ENCODE results near the gene TNIK. TPM values are rescaled to one million over a fixed set of nuclear protein-coding genes. Genes with fewer than 3 reads are reported as not detected.

Gene TNIK
- total and polyA plus RNA-seq, 2 of the 4 experiments (the other 2 are of a cell fraction): 3.4 to 6.3 TPM

- Histone ChIP-seq H3K27me3 (ENCODE audit: control insufficient read depth, insufficient read depth, low read length) (no peaks in the 10 kb centered on the region; the same call in 1 of the 2 replicates), H3K14ac (replicated peaks; ENCODE audit: low read depth, low read length) (no peak overlapping the region), H3K4me3 (ENCODE audit: insufficient read depth, low read depth, low read length) (no peak overlapping the region), H3K23ac (ENCODE audit: low read depth, low read length) (no peak overlapping the region), H4K8ac (ENCODE audit: low read depth in 2 of 2, low read length in 2 of 2) (no peak overlapping the region), H3K56ac (ENCODE audit: extremely low read depth, insufficient read depth, low read length) (no peak overlapping the region), H2AFZ (replicated peaks; ENCODE audit: low read length, poor library complexity) (no peak overlapping the region), H3K4me2 (ENCODE audit: low read depth, low read length) (no peak overlapping the region), H2BK120ac (ENCODE audit: low read depth, low read length) (no peak overlapping the region), H2BK15ac (ENCODE audit: low read depth, low read length) (no peak overlapping the region), H3K36me3 (ENCODE audit: control insufficient read depth, insufficient read depth, low read length) (no peaks in the 10 kb centered on the region), H2AK9ac (replicated peaks; ENCODE audit: low read depth, low read length, poor library complexity) (no peak overlapping the region), H3K27ac (ENCODE audit: insufficient read depth, low read length) (no peak overlapping the region), H3K9me3 (ENCODE audit: control insufficient read depth, insufficient read depth, low read length) (no peaks in the 10 kb centered on the region), H4K20me1 (ENCODE audit: insufficient read depth, low read length) (no peaks in the 10 kb centered on the region), H3K9ac (ENCODE audit: low read depth, low read length) (no peak overlapping the region), H3K4me1 (ENCODE audit: control insufficient read depth, insufficient read depth, low read length) (no peaks in the 10 kb centered on the region), H3K4ac (ENCODE audit: low read depth, low read length) (no peak overlapping the region), H2BK20ac (ENCODE audit: low read depth, low read length) (no peak overlapping the region), H3K9me1 (ENCODE audit: insufficient read depth, low read length) (no peaks in the 10 kb centered on the region), H4K5ac (ENCODE audit: low read depth, low read length) (no peak overlapping the region), H2BK5ac (ENCODE audit: low read depth, low read length, poor library complexity, severe bottlenecking) (no peak overlapping the region), H2AK5ac (ENCODE audit: low read depth, low read length) (no peak overlapping the region), H3K79me1 (ENCODE audit: low read depth in 1 of 2, low read length in 2 of 2) (no peaks in the 10 kb centered on the region; a peak in 1 of 4 replicates), H3K18ac (ENCODE audit: low read depth, low read length) (no peak overlapping the region), H4K91ac (ENCODE audit: insufficient read depth, low read depth, low read length) (no peak overlapping the region)
- ATAC-seq (ENCODE audit: low read depth) (no peak), DNase-seq (no peak)
- in situ Hi-C loops (cut with MboI; ENCODE audit: low sequenced_read_pairs): no loop called here
- no TSS peak for BruUV-seq (replicated peaks)
- dilution Hi-C loops (cut with HindIII; ENCODE audit: low sequenced_read_pairs, unreplicated experiment): no loop called here
- intact Hi-C loops (cut with micrococcal nuclease): no loop called here
- POLR2A ChIA-PET (ENCODE audit: unreplicated experiment): no interaction called here
- CTCF ChIA-PET: no interaction called here
- TF ChIP-seq MAZ (IDR thresholded peaks at IDR 0.05; ENCODE audit: borderline replicate concordance, low read depth, low read length) (no peak), CTCF (conservative IDR thresholded peaks at IDR 0.05; ENCODE audit: low read depth, low read length) (no peak), RCOR1 (IDR thresholded peaks at IDR 0.05; ENCODE audit: insufficient replicate concordance, low read length) (no peak)
- WGBS, 2 experiments (ENCODE audit: extremely low coverage in 2 of 2, insufficient read length in 1 of 2): 51% methylated on average over 3 of the region's 4 CpGs; no CpG with 5 or more reads in 1 of the 2 experiments
Measured at GRCh38 chr3:171428321-171428787, 31.9 kb downstream of the TNIK start.

Data from IMR-90 (cell line).